Hepatocyte (in vitro differentiated cells): ENCODE data around the gene ETFDH. TPM values are rescaled to one million over a fixed set of nuclear protein-coding genes. Genes with fewer than 3 reads are reported as not detected.

Experiments
- DNase-seq: peaks from one replicate; pipeline ENCODE4 v3.0.0-alpha.2; 2016; ENCODE audit warnings: low spot score
- H2AFZ ChIP-seq: fragments of 200-600 bp; sonication (generic); 2 replicates; pipeline ENCODE4 v1.6.0; 2016; ENCODE audit warnings: antibody characterized with exemption, mild to moderate bottlenecking
- H3K27ac ChIP-seq: fragments of 200-600 bp; sonication (generic); 2 replicates; pipeline ENCODE4 v1.5.1; 2016; ENCODE audit warnings: mild to moderate bottlenecking
- H3K27me3 ChIP-seq: fragments of 200-600 bp; sonication (generic); 2 replicates; pipeline ENCODE4 v1.6.1; 2016
- H3K36me3 ChIP-seq: fragments of 200-600 bp; sonication (generic); replicated peaks from 2 replicates; pipeline ENCODE4 v1.5.1; 2016; ENCODE audit warnings: low read depth; ENCODE audit not compliant: insufficient read depth
- H3K4me1 ChIP-seq: fragments of 200-600 bp; sonication (generic); 2 replicates; pipeline ENCODE4 v1.5.1; 2016; ENCODE audit warnings: mild to moderate bottlenecking, moderate library complexity; ENCODE audit not compliant: insufficient read depth
- H3K4me2 ChIP-seq: fragments of 200-600 bp; sonication (generic); 2 replicates; pipeline ENCODE4 v1.6.0; 2016
- H3K4me3 ChIP-seq: fragments of 200-600 bp; sonication (generic); 2 replicates; pipeline ENCODE4 v1.5.1; 2016; ENCODE audit warnings: mild to moderate bottlenecking
- H3K79me2 ChIP-seq: fragments of 200-600 bp; sonication (generic); 2 replicates; pipeline ENCODE4 v1.6.0; 2017; ENCODE audit warnings: mild to moderate bottlenecking
- H3K9me2 ChIP-seq: fragments of 200-600 bp; sonication (generic); replicated peaks from 2 replicates; pipeline ENCODE4 v1.6.0; 2017; ENCODE audit warnings: mild to moderate bottlenecking; ENCODE audit not compliant: insufficient read depth
- H3K9me3 ChIP-seq: fragments of 200-600 bp; sonication (generic); 2 replicates; pipeline ENCODE4 v1.5.1; 2016; ENCODE audit warnings: low read depth, mild to moderate bottlenecking
- H4K20me1 ChIP-seq: fragments of 200-600 bp; sonication (generic); 2 replicates; pipeline ENCODE4 v1.6.0; 2016; ENCODE audit warnings: mild to moderate bottlenecking; ENCODE audit not compliant: insufficient read depth, poor library complexity, severe bottlenecking
- EZH2 ChIP-seq: fragments of 200-600 bp; sonication (generic); IDR thresholded peaks from 2 replicates; pipeline ENCODE4 v1.6.1; 2016; ENCODE audit warnings: antibody characterized with exemption, mild to moderate bottlenecking, borderline replicate concordance
- EZH2phosphoT487 ChIP-seq: fragments of 200-600 bp; sonication (generic); IDR thresholded peaks from one replicate; pipeline ENCODE4 v1.6.1; 2018; ENCODE audit warnings: antibody characterized with exemption, mild to moderate bottlenecking, low read depth, moderate library complexity; ENCODE audit not compliant: unreplicated experiment, severe bottlenecking
- WGBS: methylation state at CpG from one replicate; pipeline ENCODE4 v1.1.6; 2016; ENCODE audit warnings: low lambda C conversion rate; ENCODE audit errors: missing lambda C conversion rate; 5-methylcytosine and 5-hydroxymethylcytosine counted together
- polyA plus RNA-seq: library from polyadenylated mRNA; unstranded; fragments of >200 nt; fragmentation: Nextera tagmentation; extraction: Ambion mirVana; gene quantifications from 2 replicates; pipeline ENCODE4 v1.2.1, GENCODE V29; 2016
- total RNA-seq: library from RNA; depleted of rRNA; stranded (reverse); fragments of >200 nt; gene quantifications from 2 replicates; pipeline ENCODE4 v1.2.3, GENCODE V29; 2014
- TF ChIP-seq, protein P1 (sequence below): fragments of 200-600 bp; sonication (generic); IDR thresholded peaks from 2 replicates; pipeline ENCODE4 v1.5.1; 2016; ENCODE audit warnings: antibody characterized with exemption, mild to moderate bottlenecking; ENCODE audit not compliant: poor library complexity

Gene ETFDH
- total and polyA plus RNA-seq, 2 experiments from 2014 or later: 31.4 to 38.4 TPM

DNA sequence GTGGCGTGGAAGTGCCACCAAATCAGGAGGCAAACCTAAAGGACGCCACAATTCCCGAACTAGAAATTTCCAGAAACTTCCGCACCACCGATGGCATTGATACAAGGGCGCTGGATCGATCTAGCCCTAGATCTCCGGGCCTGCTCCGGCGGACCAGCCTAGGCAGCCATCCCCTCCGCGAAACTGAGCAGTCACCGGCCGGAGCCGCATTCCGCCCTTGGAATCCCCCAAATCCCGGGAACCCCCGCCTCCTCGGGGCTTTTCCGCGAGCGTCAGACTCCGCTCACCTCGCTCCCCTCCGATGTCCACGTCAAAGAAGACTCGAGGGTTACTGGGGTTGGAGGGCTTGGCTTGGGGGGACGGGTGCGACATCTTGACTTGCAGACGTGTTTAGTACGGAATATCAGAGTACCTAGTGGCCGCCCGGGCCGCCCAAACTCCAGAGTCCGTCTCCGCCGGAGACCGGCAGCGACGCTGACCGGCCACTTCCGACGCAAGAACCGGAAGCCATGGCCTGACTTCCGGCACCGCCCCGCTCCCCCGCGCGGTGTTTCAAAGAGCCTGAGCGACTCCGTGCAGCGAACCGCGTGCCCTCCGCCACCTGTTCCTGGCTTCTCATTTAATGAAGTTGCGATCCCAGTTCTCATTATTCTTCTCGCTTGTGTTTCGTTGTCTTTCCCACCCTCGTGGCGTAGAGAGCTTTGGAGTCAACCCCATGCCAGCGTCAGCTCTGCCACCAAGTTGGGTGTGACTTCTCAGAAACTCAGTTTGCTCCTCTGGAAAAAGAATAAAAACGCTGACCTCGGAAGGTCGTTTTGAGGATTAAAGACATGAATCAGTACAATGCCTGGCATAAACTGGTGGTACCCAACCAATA is 51.1 kb downstream of the ETFDH start, which contains the start of gene PPID:
PPID (minus strand) TSS at position 480 of the 877 bp plus-strand sequence; CDS start at position 372, 108 bp downstream.
- WGBS: 3% methylated on average over 65 of the region's 65 CpGs
- TF ChIP-seq EZH2 (no peak), EZH2phosphoT487 (no peak)
- TF ChIP-seq, protein P1, sequence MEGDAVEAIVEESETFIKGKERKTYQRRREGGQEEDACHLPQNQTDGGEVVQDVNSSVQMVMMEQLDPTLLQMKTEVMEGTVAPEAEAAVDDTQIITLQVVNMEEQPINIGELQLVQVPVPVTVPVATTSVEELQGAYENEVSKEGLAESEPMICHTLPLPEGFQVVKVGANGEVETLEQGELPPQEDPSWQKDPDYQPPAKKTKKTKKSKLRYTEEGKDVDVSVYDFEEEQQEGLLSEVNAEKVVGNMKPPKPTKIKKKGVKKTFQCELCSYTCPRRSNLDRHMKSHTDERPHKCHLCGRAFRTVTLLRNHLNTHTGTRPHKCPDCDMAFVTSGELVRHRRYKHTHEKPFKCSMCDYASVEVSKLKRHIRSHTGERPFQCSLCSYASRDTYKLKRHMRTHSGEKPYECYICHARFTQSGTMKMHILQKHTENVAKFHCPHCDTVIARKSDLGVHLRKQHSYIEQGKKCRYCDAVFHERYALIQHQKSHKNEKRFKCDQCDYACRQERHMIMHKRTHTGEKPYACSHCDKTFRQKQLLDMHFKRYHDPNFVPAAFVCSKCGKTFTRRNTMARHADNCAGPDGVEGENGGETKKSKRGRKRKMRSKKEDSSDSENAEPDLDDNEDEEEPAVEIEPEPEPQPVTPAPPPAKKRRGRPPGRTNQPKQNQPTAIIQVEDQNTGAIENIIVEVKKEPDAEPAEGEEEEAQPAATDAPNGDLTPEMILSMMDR: no peak
- Histone ChIP-seq H3K36me3 (no peaks in the 10 kb centered on the region), H3K4me3 (peak within 1 kb of the TSS; percentile 82), H3K4me1 (no peaks in the 10 kb centered on the region), H2AFZ (peak within 1 kb of the TSS; percentile 98), H3K27ac (peak within 1 kb of the TSS; percentile 98), H4K20me1 (no peaks in the 10 kb centered on the region), H3K4me2 (peak within 1 kb of the TSS; percentile 83), H3K9me2 (no peaks in the 10 kb centered on the region), H3K9me3 (no peaks in the 10 kb centered on the region), H3K27me3 (no peaks in the 10 kb centered on the region), H3K79me2 (peaks cover 29% of the 10 kb centered on the region)
- peak; percentile 90 for DNase-seq

DNA sequence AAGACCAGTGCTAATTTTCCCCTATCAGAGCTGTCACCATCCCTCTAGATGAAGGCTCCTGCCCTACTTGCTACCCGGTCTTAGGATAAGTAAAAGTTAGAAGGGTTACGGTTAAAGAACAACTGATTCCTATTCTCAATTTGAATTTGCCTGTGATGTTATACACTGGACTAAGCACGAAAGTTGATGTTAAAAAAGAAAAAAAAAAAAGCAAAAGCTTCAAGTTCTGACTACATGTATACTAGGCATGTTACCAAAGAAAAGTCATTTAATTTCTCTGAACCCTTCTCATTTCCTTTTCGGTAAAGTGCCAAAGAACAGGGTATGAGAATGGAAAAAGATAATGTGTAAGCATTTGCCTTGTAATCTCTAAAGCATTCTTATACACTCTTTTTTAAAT is 52.5 kb downstream of the ETFDH start:
- no peak for DNase-seq
- Histone ChIP-seq H3K79me2 (peaks cover 28% of the 10 kb centered on the region), H3K4me3 (no peak overlapping the region), H3K9me2 (no peaks in the 10 kb centered on the region), H2AFZ (no peak overlapping the region), H3K27me3 (peaks cover 4% of the 10 kb centered on the region), H3K36me3 (no peaks in the 10 kb centered on the region), H3K4me1 (no peaks in the 10 kb centered on the region), H3K9me3 (no peaks in the 10 kb centered on the region), H4K20me1 (no peaks in the 10 kb centered on the region), H3K27ac (no peak overlapping the region), H3K4me2 (no peak overlapping the region)
- TF ChIP-seq EZH2 (no peak), EZH2phosphoT487 (no peak)
- TF ChIP-seq, protein P1: no peak
- WGBS: 94% methylated on average over 4 of the region's 4 CpGs

DNA sequence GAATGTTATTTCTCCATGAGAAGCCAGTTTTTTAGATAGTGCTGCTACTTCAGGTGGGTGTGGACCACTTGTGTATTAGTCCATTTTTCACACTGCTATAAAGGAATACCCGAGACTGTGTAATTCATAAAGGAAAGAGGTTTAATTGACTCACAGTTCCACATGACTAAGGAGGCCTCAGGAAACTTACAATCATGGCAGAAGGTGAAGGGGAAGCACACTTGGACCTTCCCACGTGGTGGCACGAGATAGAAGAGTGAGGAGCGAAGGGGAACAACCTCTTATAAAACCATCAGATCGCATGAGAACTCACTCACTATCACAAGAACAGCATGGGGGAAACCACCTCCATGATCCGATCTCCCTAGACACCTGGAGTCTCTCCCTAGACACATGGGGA is 54.5 kb downstream of the ETFDH start:
- H3K36me3 ChIP-seq: no peaks in the 10 kb centered on the region
- H4K20me1 ChIP-seq: no peaks in the 10 kb centered on the region
- DNase-seq: no peak
- no peak overlapping the region for H3K27ac ChIP-seq
- no peaks in the 10 kb centered on the region for H3K9me2 ChIP-seq
- H3K27me3 ChIP-seq: peaks cover 4% of the 10 kb centered on the region
- H3K4me2 ChIP-seq: no peak overlapping the region
- 84% methylated on average over 6 of the region's 6 CpGs for WGBS
- H2AFZ ChIP-seq: no peak overlapping the region
- H3K79me2 ChIP-seq: peaks cover 11% of the 10 kb centered on the region
- TF ChIP-seq EZH2 (no peak), EZH2phosphoT487 (no peak)
- TF ChIP-seq, protein P1: no peak
- H3K4me3 ChIP-seq: no peak overlapping the region
- no peaks in the 10 kb centered on the region for H3K9me3 ChIP-seq
- H3K4me1 ChIP-seq: no peaks in the 10 kb centered on the region
